Measurements from ENCODE around the gene YIPF5. TPM values are rescaled to one million over a fixed set of nuclear protein-coding genes. Genes with fewer than 3 reads are reported as not detected.

YIPF5 gene
- total and polyA plus RNA-seq, 2 donors from 2014 or later = 18.5 to 48.0 TPM

DNA sequence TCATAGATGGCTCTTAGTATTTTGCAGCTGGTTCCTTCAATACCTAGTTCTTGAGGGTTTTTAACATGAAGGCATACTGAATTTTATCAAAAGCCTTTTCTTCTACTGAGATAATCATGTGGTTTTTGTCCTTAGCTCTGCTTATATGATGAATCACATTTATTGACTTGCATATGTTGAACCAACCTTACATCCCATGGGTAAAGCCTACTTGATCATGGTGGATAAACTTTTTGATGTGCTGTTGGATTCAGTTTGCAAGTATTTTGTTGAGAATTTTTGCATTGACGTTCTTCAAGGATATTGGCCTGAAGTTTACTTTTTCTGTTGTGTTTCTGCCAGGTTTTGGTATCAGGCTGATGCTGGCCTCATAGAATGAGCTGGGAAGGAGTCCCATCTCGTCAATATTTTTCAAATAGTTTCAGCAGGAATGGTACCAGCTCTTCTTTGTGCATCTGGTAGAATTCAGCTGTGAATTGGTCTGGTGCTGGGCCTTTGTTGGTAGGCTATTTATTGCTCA is 49.7 kb downstream of the YIPF5 start:
- Histone ChIP-seq H3K9me3 (ENCODE audit: control insufficient read depth in 2 of 3, insufficient read depth in 1 of 3, low read length in 3 of 3) (no peaks in the 10 kb centered on the region), H3K9ac (ENCODE audit: low read length in 3 of 3) (no peak overlapping the region), H3K27ac (ENCODE audit: low read depth in 2 of 2, low read length in 2 of 2) (no peak overlapping the region), H3K27me3 (ENCODE audit: control insufficient read depth, insufficient read depth, low read length) (no peaks in the 10 kb centered on the region), H3K4me3 (ENCODE audit: low read length in 3 of 3) (no peak overlapping the region), H3K36me3 (ENCODE audit: control insufficient read depth in 2 of 3, insufficient read depth in 3 of 3, low read length in 3 of 3) (no peaks in the 10 kb centered on the region), H3K4me1 (ENCODE audit: control insufficient read depth in 2 of 3, insufficient read depth in 2 of 3, low read depth in 1 of 3, low read length in 3 of 3) (no peaks in the 10 kb centered on the region)
- no peak for FAIRE-seq
- no peak for DNase-seq
- intact Hi-C loops (cut with DNase I) = no loop called here
- TF ChIP-seq, protein P1, sequence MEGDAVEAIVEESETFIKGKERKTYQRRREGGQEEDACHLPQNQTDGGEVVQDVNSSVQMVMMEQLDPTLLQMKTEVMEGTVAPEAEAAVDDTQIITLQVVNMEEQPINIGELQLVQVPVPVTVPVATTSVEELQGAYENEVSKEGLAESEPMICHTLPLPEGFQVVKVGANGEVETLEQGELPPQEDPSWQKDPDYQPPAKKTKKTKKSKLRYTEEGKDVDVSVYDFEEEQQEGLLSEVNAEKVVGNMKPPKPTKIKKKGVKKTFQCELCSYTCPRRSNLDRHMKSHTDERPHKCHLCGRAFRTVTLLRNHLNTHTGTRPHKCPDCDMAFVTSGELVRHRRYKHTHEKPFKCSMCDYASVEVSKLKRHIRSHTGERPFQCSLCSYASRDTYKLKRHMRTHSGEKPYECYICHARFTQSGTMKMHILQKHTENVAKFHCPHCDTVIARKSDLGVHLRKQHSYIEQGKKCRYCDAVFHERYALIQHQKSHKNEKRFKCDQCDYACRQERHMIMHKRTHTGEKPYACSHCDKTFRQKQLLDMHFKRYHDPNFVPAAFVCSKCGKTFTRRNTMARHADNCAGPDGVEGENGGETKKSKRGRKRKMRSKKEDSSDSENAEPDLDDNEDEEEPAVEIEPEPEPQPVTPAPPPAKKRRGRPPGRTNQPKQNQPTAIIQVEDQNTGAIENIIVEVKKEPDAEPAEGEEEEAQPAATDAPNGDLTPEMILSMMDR (IDR thresholded peaks at IDR 0.05; ENCODE audit: borderline replicate concordance, extremely low read depth, insufficient read depth) = no peak

DNA sequence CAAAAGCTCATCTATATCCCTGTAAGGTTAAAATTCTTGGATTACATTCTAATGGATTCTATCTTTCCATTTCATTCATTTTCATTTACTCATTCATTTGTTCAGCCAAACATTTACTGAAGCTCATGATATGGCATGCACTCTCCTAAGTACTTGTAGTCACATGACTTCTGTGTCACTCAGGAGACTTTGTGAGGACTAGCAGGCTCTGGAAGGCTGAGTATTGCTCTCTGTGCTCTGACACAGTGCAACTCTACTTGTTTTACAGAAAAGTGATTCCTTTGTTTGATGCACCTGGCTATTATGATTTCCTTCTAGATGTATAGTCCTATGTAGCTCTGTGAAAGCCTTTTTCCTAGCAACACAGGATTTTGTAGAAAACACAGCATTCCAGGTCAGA is 53.0 kb downstream of the YIPF5 start:
- Histone ChIP-seq H3K4me3 (ENCODE audit: low read length in 3 of 3) (no peak overlapping the region), H3K9me3 (ENCODE audit: control insufficient read depth in 2 of 3, insufficient read depth in 1 of 3, low read length in 3 of 3) (no peaks in the 10 kb centered on the region), H3K27me3 (ENCODE audit: control insufficient read depth, insufficient read depth, low read length) (no peaks in the 10 kb centered on the region), H3K27ac (ENCODE audit: low read depth in 2 of 2, low read length in 2 of 2) (no peak overlapping the region), H3K4me1 (ENCODE audit: control insufficient read depth in 2 of 3, insufficient read depth in 2 of 3, low read depth in 1 of 3, low read length in 3 of 3) (no peaks in the 10 kb centered on the region), H3K9ac (ENCODE audit: low read length in 3 of 3) (no peak overlapping the region), H3K36me3 (ENCODE audit: control insufficient read depth in 2 of 3, insufficient read depth in 3 of 3, low read length in 3 of 3) (no peaks in the 10 kb centered on the region)
- FAIRE-seq (no peak), DNase-seq (no peak)
- intact Hi-C loops (cut with DNase I) = no loop called here
- TF ChIP-seq, protein P1 (IDR thresholded peaks at IDR 0.05; ENCODE audit: borderline replicate concordance, extremely low read depth, insufficient read depth) = no peak

DNA sequence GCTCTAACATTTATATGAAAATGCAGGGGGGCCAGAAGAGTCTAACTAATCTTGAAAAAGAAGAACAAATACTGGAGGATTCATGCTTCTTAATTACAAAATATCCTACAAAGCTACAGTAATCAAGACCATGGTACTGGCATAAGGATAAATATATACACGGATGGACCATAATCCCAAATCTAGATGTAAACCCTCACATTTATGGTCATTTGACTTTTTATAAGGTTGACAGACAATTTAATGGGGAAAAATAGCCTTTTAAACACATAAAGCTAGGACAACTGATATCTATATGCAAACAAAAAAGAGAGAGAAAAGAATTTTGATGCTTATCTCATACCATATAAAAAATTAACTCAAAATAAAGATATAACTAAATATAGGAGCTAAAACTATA is 55.9 kb downstream of the YIPF5 start:
- Histone ChIP-seq H3K9me3 (ENCODE audit: control insufficient read depth in 2 of 3, insufficient read depth in 1 of 3, low read length in 3 of 3) (no peaks in the 10 kb centered on the region), H3K27ac (ENCODE audit: low read depth in 2 of 2, low read length in 2 of 2) (no peak overlapping the region), H3K4me3 (ENCODE audit: low read length in 3 of 3) (no peak overlapping the region), H3K36me3 (ENCODE audit: control insufficient read depth in 2 of 3, insufficient read depth in 3 of 3, low read length in 3 of 3) (no peaks in the 10 kb centered on the region), H3K27me3 (ENCODE audit: control insufficient read depth, insufficient read depth, low read length) (no peaks in the 10 kb centered on the region), H3K4me1 (ENCODE audit: control insufficient read depth in 2 of 3, insufficient read depth in 2 of 3, low read depth in 1 of 3, low read length in 3 of 3) (no peaks in the 10 kb centered on the region), H3K9ac (ENCODE audit: low read length in 3 of 3) (no peak overlapping the region)
- DNase-seq (no peak), FAIRE-seq (no peak)
- intact Hi-C loops (cut with DNase I) = no loop called here
- TF ChIP-seq, protein P1 (IDR thresholded peaks at IDR 0.05; ENCODE audit: borderline replicate concordance, extremely low read depth, insufficient read depth) = no peak

Other genes with a start within 250 kb of the YIPF5 start
- gene KCTD16, start 214 bp upstream of the YIPF5 start, total RNA-seq = 2.5 TPM
- gene KCTD16, start 214 bp upstream of the YIPF5 start, polyA plus RNA-seq (ENCODE audit: insufficient read depth, low read depth, low replicate concordance) = 0.24 TPM

All from kidney (tissue), 14 donors.